ENCODE data around the gene BAZ2A. TPM values are rescaled to one million over a fixed set of nuclear protein-coding genes. Genes with fewer than 3 reads are reported as not detected.

BAZ2A gene
- total RNA-seq, 6 donors from 2014 or later: 74.5 to 245 (median 95.5) TPM

DNA sequence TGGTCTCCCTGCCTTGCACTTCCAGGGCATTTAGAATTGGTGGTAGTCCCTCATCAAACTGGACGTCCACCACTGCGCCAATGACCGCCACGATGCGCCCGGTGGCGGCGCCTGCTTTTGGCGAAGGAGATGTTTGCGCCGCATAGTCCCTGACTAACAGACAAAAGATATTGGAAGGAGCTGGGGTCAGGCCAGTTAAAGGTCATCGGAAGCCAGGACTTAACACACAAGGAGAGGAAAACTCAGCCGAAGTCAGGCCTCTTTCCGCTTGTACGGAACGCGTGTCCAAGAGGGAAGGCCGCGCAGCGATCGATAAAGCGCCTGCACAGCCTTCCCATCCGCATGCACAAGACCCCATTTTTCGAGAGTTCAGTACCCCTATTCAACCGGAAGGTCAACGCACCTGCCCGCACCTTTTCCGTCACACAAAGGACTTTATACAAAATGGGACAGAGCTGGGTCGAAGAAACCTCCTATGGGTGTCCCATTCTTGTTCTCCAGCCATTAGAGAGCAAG, 15.1 kb upstream of the BAZ2A start:
- Histone ChIP-seq H3K27ac (peak overlapping the region; percentile 90 to 96 (median 95)), H3K36me3 (peaks cover 32 to 44% (median 37%) of the 10 kb centered on the region in 4 donors), H3K27me3 (no peaks in the 10 kb centered on the region), H3K9me3 (no peaks in the 10 kb centered on the region), H3K4me3 (peak overlapping the region; percentile 79 to 97 (median 92)), H3K4me1 (peaks cover 16 to 25% (median 20%) of the 10 kb centered on the region in 4 donors)
- peak in 1 of 2 donors; percentile 82 for DNase-seq
- 0 to 1% methylated on average over 15 to 29 of the region's 29 CpGs for WGBS, 2 donors
- no peak for TF ChIP-seq POLR2A (IDR thresholded peaks at IDR 0.05)
- TF ChIP-seq POLR2AphosphoS5 (IDR thresholded peaks at IDR 0.05): no peak
- no peak for TF ChIP-seq EP300 (IDR thresholded peaks at IDR 0.05)
- TF ChIP-seq, protein P1, sequence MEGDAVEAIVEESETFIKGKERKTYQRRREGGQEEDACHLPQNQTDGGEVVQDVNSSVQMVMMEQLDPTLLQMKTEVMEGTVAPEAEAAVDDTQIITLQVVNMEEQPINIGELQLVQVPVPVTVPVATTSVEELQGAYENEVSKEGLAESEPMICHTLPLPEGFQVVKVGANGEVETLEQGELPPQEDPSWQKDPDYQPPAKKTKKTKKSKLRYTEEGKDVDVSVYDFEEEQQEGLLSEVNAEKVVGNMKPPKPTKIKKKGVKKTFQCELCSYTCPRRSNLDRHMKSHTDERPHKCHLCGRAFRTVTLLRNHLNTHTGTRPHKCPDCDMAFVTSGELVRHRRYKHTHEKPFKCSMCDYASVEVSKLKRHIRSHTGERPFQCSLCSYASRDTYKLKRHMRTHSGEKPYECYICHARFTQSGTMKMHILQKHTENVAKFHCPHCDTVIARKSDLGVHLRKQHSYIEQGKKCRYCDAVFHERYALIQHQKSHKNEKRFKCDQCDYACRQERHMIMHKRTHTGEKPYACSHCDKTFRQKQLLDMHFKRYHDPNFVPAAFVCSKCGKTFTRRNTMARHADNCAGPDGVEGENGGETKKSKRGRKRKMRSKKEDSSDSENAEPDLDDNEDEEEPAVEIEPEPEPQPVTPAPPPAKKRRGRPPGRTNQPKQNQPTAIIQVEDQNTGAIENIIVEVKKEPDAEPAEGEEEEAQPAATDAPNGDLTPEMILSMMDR (IDR thresholded peaks at IDR 0.05): no peak
- ATAC-seq (ENCODE audit: low FRiP score in 2 of 2): peak in 1 of 2 donors; percentile 38

GRCh38 chr12:56644654-56645053, 14.5 kb upstream of the BAZ2A start:
- DNase-seq (no peak), ATAC-seq (ENCODE audit: low FRiP score in 2 of 2) (no peak)
- H3K4me1 ChIP-seq: peaks cover 16 to 25% (median 20%) of the 10 kb centered on the region in 4 donors
- H3K4me3 ChIP-seq: peak overlapping the region; percentile 79 to 97 (median 92)
- no peak for TF ChIP-seq EP300 (IDR thresholded peaks at IDR 0.05)
- TF ChIP-seq, protein P1 (IDR thresholded peaks at IDR 0.05): no peak
- TF ChIP-seq POLR2AphosphoS5 (IDR thresholded peaks at IDR 0.05): no peak
- TF ChIP-seq POLR2A (IDR thresholded peaks at IDR 0.05): no peak
- H3K9me3 ChIP-seq: no peaks in the 10 kb centered on the region
- 40 to 49% methylated on average over 4 of the region's 4 CpGs for WGBS, 2 donors
- H3K36me3 ChIP-seq: peaks cover 38 to 50% (median 43%) of the 10 kb centered on the region in 4 donors
- H3K27ac ChIP-seq: peak overlapping the region in 2 of 4 donors; percentile 94 to 96
- no peaks in the 10 kb centered on the region for H3K27me3 ChIP-seq

GRCh38 chr12:56641219-56641618, 11.1 kb upstream of the BAZ2A start:
- no peak for ATAC-seq (ENCODE audit: low FRiP score in 2 of 2)

GRCh38 chr12:56637621-56638020, 7.5 kb upstream of the BAZ2A start:
- H3K36me3 ChIP-seq: peaks cover 44 to 54% (median 51%) of the 10 kb centered on the region in 4 donors
- H3K9me3 ChIP-seq: no peaks in the 10 kb centered on the region
- H3K27me3 ChIP-seq: no peaks in the 10 kb centered on the region
- no peak for DNase-seq
- 63 to 66% methylated on average over 2 of the region's 2 CpGs for WGBS, 2 donors
- no peak for ATAC-seq (ENCODE audit: low FRiP score in 2 of 2)
- H3K27ac ChIP-seq: peak overlapping the region; percentile 86 to 99 (median 94)
- no peak overlapping the region for H3K4me3 ChIP-seq
- H3K4me1 ChIP-seq: peaks cover 23 to 39% (median 26%) of the 10 kb centered on the region in 4 donors
- no peak for TF ChIP-seq EP300 (IDR thresholded peaks at IDR 0.05)
- TF ChIP-seq, protein P1 (IDR thresholded peaks at IDR 0.05): no peak
- no peak for TF ChIP-seq POLR2AphosphoS5 (IDR thresholded peaks at IDR 0.05)
- no peak for TF ChIP-seq POLR2A (IDR thresholded peaks at IDR 0.05)

More at GRCh38 chr12:56641219-56641618, 11.1 kb upstream of the BAZ2A start:
- H3K36me3 ChIP-seq: peaks cover 60 to 75% (median 65%) of the 10 kb centered on the region in 4 donors
- no peak for TF ChIP-seq POLR2AphosphoS5 (IDR thresholded peaks at IDR 0.05)
- TF ChIP-seq, protein P1 (IDR thresholded peaks at IDR 0.05): no peak
- TF ChIP-seq POLR2A (IDR thresholded peaks at IDR 0.05): no peak
- TF ChIP-seq EP300 (IDR thresholded peaks at IDR 0.05): no peak
- peaks cover 21 to 33% (median 23%) of the 10 kb centered on the region in 4 donors for H3K4me1 ChIP-seq
- no peak overlapping the region for H3K4me3 ChIP-seq
- no peak for DNase-seq
- no peaks in the 10 kb centered on the region for H3K27me3 ChIP-seq
- no peaks in the 10 kb centered on the region for H3K9me3 ChIP-seq
- H3K27ac ChIP-seq: no peak overlapping the region
- 82 to 87% methylated on average over 6 of the region's 6 CpGs for WGBS, 2 donors
